HG02884 (cell line): ENCODE results near the gene NECTIN1.
"Not testable (repeated sequence)": the region's sequence is repeated elsewhere in the genome, so short reads cannot be mapped to it uniquely, and the experiment has no call there.

Experiments used
- ATAC-seq: cut with Tn5 transposase; IDR thresholded peaks from one replicate; pipeline ENCODE4 v1.9.1; 2021; ENCODE audit warnings: mild to moderate bottlenecking, moderate library complexity; ENCODE audit not compliant: unreplicated experiment

The NECTIN1 gene

DNA sequence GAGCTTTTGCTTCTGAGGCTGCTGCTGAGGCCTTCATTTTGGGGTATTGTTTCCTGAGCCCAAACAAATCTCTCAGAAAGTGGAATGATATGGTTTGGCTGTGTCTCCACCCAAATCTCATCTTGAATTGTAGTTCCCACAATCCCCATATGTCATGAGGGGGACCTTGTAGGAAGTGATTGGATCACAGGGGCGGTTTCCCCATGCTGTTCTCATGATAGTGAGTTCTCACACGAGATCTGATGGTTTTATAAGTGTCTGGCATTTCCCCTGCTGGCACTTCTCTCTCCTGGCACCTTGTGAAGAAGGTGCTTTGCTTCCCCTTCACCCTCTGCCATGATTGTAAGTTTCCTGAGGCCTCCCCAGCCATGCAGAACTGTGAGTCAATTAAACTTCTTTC is 133.1 kb downstream of the NECTIN1 start:
- ATAC-seq: not testable (repeated sequence)

DNA sequence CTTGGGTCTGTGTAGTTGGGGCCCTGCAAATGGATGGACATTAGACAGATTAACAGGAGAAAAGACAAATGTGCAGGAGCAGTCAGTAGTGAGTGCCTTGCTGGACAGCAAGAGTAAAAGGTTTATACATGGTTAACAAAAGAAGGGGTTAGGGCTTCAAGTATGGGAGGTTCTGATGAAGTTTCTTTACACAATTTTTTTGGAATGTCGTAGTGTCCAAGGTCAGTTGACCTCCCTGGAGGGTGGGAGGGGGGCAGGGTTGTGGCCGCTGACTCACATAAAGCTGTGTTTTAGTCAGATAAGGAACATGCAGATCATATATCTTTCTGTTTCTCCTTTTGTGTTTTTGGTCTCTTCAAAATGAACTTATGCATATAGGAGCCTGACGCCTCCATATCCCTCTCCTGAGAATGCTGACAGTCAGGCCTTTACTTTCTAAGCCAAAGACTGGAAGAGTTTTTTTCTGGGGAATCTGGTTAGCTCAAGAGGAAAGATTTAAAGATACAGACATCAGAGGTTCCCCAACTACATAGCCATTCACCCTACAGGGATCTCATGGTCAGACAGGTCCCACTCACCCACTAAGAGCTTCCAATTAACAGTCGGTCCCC is 134.3 kb downstream of the NECTIN1 start:
- no peak for ATAC-seq

DNA sequence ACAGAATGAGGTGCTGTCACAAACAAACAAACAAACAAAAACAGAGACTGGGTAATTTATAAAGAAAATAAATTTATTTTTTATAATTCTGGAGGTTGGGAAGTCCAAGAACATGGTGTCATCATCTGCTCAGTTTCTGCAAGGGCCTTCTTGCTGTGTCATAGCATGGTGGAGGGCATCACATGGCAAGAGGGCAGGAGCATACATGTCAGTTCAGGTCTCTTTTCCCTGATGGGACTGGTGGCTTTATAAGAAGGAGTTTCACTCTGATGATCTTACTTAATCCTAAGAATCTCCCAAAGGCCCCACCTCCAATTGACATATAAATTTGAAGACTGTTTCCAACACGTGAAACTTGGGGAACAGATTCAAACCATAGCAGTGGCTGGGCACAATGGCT is 135.7 kb downstream of the NECTIN1 start:
- no peak for ATAC-seq

DNA sequence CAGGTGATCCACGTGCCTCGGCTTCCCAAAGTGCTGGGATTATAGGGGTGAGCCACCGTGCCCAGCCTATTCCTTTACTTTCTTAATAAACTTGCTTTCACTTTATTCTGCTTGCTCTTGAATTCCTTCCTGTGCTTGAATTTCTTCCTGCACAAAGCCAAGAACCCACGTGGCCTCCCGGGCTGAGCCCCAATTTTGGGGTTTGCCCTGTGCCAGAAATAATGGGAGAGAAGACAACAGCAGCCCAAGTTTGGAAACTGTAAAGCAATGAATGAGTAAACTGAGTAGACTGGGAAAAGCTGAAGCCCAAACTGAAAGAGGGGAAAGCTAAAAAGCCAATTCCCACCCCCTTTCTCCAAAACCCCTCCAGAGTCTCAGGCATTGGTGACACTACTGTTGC is 136.4 kb downstream of the NECTIN1 start:
- ATAC-seq: no peak

DNA sequence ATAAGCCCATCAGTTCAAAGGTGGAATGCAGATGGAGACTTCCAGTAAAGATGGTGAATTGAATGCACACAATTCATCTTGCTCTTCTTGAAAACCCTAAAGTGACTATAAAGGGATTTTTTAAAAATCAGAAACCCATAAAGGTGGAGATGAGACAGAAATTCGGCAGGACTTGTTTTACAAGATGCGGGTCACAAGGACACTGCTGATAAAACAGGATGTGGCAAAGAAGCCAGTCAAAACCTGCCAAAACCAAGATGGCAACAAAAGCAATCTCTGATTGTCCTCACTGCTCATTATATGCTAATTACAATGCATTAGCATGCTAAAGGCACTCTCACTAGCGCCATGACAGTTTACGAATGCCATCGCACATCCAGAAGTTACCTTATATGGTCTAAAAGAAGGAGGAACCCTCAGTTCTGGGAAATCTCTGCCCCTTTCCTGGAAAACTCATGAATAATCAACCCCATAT is 137.1 kb downstream of the NECTIN1 start:
- no peak for ATAC-seq

DNA sequence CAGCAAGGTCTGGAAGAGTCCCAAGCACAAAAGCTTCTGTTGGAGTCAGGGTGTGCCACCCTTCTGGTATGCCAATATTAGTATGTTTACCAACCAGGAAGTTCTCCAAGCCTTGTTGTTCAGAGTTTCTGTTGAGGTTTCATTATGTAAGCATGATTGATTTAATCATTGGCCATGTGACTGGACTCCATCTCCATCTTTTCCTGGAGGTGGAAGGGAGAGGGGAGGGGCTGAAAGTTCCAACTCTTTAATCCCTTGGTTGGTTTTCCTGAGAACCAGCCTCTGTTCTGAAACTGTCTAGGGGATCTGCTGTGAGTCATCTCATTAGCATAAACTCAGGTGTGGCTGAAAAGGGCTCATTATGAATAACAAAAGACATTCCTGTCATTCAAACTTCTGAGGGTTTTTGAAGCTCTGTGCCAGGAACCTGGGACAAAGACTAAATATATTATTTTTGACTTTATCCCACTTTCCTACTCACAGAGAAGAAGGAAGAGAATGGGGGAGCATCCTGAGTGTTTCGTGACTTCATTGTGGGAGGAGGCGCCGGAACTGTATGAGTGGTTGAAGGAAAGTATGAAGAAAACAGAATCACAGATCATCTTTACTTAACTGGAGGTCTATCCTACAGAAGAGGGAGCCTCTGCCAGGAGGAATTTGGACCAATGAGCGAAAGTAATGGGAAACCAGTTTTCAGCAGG is 138.2 kb downstream of the NECTIN1 start:
- no peak for ATAC-seq

DNA sequence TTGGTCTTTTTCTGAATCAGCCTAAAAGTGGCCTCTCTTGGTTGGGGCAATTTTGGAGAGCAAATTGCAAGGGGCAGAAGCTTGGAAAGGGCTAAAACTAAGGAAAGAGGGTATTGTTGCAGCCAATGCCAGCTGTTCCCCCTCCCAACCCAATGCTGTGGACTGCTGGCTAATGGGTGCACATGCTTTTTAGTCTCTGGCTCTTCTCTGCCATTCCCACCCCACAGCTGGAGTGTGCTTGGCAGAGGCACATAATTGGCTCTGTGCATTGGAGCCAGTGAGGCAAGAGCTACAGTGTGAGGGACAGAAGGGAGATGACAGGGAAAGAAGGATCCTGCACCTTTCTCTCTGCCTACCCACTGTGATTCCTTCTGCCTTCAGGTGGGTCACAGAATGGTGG is 140.0 kb downstream of the NECTIN1 start:
- no peak for ATAC-seq
